HCT116 (cell line): Measurements from ENCODE around the gene FABP2. TPM values are rescaled to one million over a fixed set of nuclear protein-coding genes. Genes with fewer than 3 reads are reported as not detected.

ENCODE experiments used
- ATAC-seq: fragments of 200-7000 bp; cut with Tn5 transposase; 2 replicates; pipeline ENCODE4 v1.9.1; 2020; ENCODE audit warnings: mild to moderate bottlenecking, moderate library complexity
- BruUV-seq: library from RNA; stranded (reverse); fragments of 400-500 nt; replicated peaks from 2 replicates; lab custom pipeline; 2021; lab: Mats Ljungman, UMichigan
- CTCF ChIA-PET: fragments of 300-600 bp; sonication (Branson Sonifier 250); formaldehyde crosslinking; loops from one replicate; lab custom pipeline; 2021; ENCODE audit warnings: antibody characterized with exemption; lab: Charles Lee
- POLR2A ChIA-PET: fragments of 300-600, 350-600 bp; sonication (Branson Sonifier 250); formaldehyde crosslinking; loops from one replicate; lab custom pipeline; 2021; ENCODE audit warnings: antibody characterized with exemption; lab: Charles Lee
- RAD21 ChIA-PET, 2 experiments: fragments of 300-600 bp; sonication (Branson Sonifier 250); formaldehyde crosslinking; loops; one replicate each; lab custom pipeline; 2023; ENCODE audit warnings: low total read pairs in 2 of 2; ENCODE audit not compliant: uncharacterized antibody in 2 of 2, unreplicated experiment in 2 of 2, low non-redundant PET in 1 of 2; lab: Charles Lee
- DNase-seq: peaks from one replicate; pipeline ENCODE4 v3.0.0-alpha.2; 2010; ENCODE audit warnings: low read depth, low spot score
- H2AFZ ChIP-seq: fragments of 200-600 bp; shearing (Covaris generic), sonication (generic); 2 replicates; pipeline ENCODE4 v1.6.1; 2017; ENCODE audit warnings: low read depth, mixed run types, mixed read lengths, antibody characterized with exemption, low read length; ENCODE audit not compliant: poor library complexity, severe bottlenecking
- H3K27ac ChIP-seq: 2 replicates; pipeline ENCODE4 v1.5.1; 2012; ENCODE audit warnings: low read depth, low read length
- H3K27me3 ChIP-seq: fragments of 200-600 bp; sonication (generic); 2 replicates; pipeline ENCODE4 v1.6.1; 2016; ENCODE audit warnings: mixed run types, low read length, mixed read lengths; ENCODE audit not compliant: insufficient read depth
- H3K36me3 ChIP-seq, 2 experiments: fragments of 200-500 bp in 1 of 2; fragments of 200-600 bp in 1 of 2; sonication (Bioruptor generic) in 1 of 2; sonication (generic) in 1 of 2; 2 replicates each; pipeline versions ENCODE4 v1.5.1 to v1.6.1; 2014 to 2016; ENCODE audit warnings: low read length in 2 of 2, inconsistent platforms in 1 of 2, mixed read lengths in 1 of 2, mixed run types in 1 of 2; ENCODE audit not compliant: insufficient read depth in 2 of 2, control insufficient read depth in 1 of 2
- H3K4me1 ChIP-seq, 2 experiments: fragments of 200-600 bp in 1 of 2; sonication (generic) in 1 of 2; 2 replicates each; pipeline versions ENCODE4 v1.5.1 to v1.6.1; 2012 to 2017; ENCODE audit warnings: low read length in 2 of 2, inconsistent platforms in 1 of 2, mild to moderate bottlenecking in 1 of 2, mixed read lengths in 1 of 2, mixed run types in 1 of 2, moderate library complexity in 1 of 2; ENCODE audit not compliant: insufficient read depth in 2 of 2, control insufficient read depth in 1 of 2
- H3K4me2 ChIP-seq: fragments of 200-600 bp; sonication (generic); 2 replicates; pipeline ENCODE4 v1.6.1; 2017; ENCODE audit warnings: mixed run types, low read length, mixed read lengths
- H3K4me3 ChIP-seq, 2 experiments: fragments of 200-600 bp in 1 of 2; sonication (generic) in 1 of 2; replicated peaks in 1 of 2; 2 replicates each; pipeline ENCODE4 v1.5.1; 2011 to 2016; ENCODE audit warnings: low read length in 2 of 2, control low read depth in 1 of 2, low read depth in 1 of 2, mild to moderate bottlenecking in 1 of 2, mixed read lengths in 1 of 2, mixed run types in 1 of 2
- H3K79me2 ChIP-seq: fragments of 200-600 bp; sonication (generic); 2 replicates; pipeline ENCODE4 v1.6.1; 2017; ENCODE audit warnings: mild to moderate bottlenecking, mixed run types, low read length, moderate library complexity, mixed read lengths; ENCODE audit not compliant: insufficient read depth
- H3K9ac ChIP-seq: fragments of 200-600 bp; sonication (generic); 2 replicates; pipeline ENCODE4 v1.6.1; 2016; ENCODE audit warnings: low read length, mixed read lengths
- H3K9me2 ChIP-seq: fragments of 200-600 bp; sonication (generic), shearing (Covaris generic); 2 replicates; pipeline ENCODE4 v1.6.1; 2017; ENCODE audit warnings: mixed run types, mild to moderate bottlenecking, moderate library complexity; ENCODE audit not compliant: insufficient read depth
- H3K9me3 ChIP-seq, 2 experiments: fragments of 200-500 bp in 1 of 2; fragments of 200-600 bp in 1 of 2; sonication (Bioruptor generic) in 1 of 2; sonication (generic) in 1 of 2; 2 replicates each; pipeline ENCODE4 v1.6.1; 2014 to 2017; ENCODE audit warnings: low read length in 2 of 2, mixed read lengths in 2 of 2, inconsistent platforms in 1 of 2, low read depth in 1 of 2, mild to moderate bottlenecking in 1 of 2, mixed run types in 1 of 2, moderate library complexity in 1 of 2; ENCODE audit not compliant: control insufficient read depth in 1 of 2, insufficient read depth in 1 of 2
- H4K20me1 ChIP-seq: fragments of 200-600 bp; sonication (generic), shearing (Covaris generic); 2 replicates; pipeline ENCODE4 v1.6.1; 2017; ENCODE audit warnings: mixed run types, mild to moderate bottlenecking, moderate library complexity; ENCODE audit not compliant: insufficient read depth
- CTCF ChIP-seq, 3 experiments: fragments of 200-600 bp in 1 of 3; sonication (generic) in 1 of 3; IDR thresholded peaks in 2 of 3; conservative IDR thresholded peaks in 1 of 3; 2 replicates each; pipeline ENCODE4 v1.5.1; 2012 to 2017; ENCODE audit warnings: low read depth in 2 of 3, low read length in 2 of 3, antibody characterized with exemption in 1 of 3, borderline replicate concordance in 1 of 3, control low read depth in 1 of 3, mild to moderate bottlenecking in 1 of 3, mixed read lengths in 1 of 3, mixed run types in 1 of 3, moderate library complexity in 1 of 3; ENCODE audit not compliant: insufficient read depth in 1 of 3
- EGR1 ChIP-seq: IDR thresholded peaks from 2 replicates; pipeline ENCODE4 v1.6.1; 2012; ENCODE audit warnings: low read depth
- intact Hi-C: fragments of 100-400 bp; cut with micrococcal nuclease; formaldehyde crosslinking; loops from 2 replicates; pipeline ENCODE4 v1.10.0; 2022
- total RNA-seq: library from RNA; stranded (reverse); gene quantifications from one replicate; pipeline ENCODE4 v1.2.1, GENCODE V29; 2021; ENCODE audit not compliant: unreplicated experiment

Gene FABP2
- total RNA-seq, 1 experiment from 2014 or later = not detected

GRCh38 chr4:119299260-119299671 lies 22.7 kb downstream of the FABP2 start:
- TF ChIP-seq CTCF (IDR thresholded peaks at IDR 0.05 in 2 of 3, conservative IDR thresholded peaks at IDR 0.05 in 1 of 3; ENCODE audit: borderline replicate concordance in 1 of 3, insufficient read depth in 1 of 3, low read depth in 2 of 3, low read length in 2 of 3) = no peak
- Histone ChIP-seq H3K9me3 (no peaks in the 10 kb centered on the region), H3K79me2 (peaks cover 26% of the 10 kb centered on the region), H3K4me2 (peak overlapping the region; percentile 86), H3K9me2 (no peaks in the 10 kb centered on the region), H3K4me3 (peak overlapping the region; percentile 91 to 94), H2AFZ (no peak overlapping the region), H3K36me3 (peaks cover 8 to 11% of the 10 kb centered on the region in 2 experiments; a peak in 2 of 4 replicates), H3K27ac (peak overlapping the region; percentile 73; the same call in 1 of the 2 replicates), H4K20me1 (no peaks in the 10 kb centered on the region), H3K9ac (peak overlapping the region; percentile 84), H3K27me3 (no peaks in the 10 kb centered on the region), H3K4me1 (peaks cover 3 to 20% of the 10 kb centered on the region in 2 experiments; a peak in 3 of 4 replicates)
- ChIA-PET POLR2A (interaction anchor here (1.4 kb wide), 1 partner anchor 259 kb away, joined by 3 read pairs; no protein-coding TSS in a partner anchor), CTCF (interaction anchor here (2.0 kb wide), 1 partner anchor 194 kb away, joined by 6 read pairs; no protein-coding TSS in a partner anchor), RAD21 (no interaction called here)
- DNase-seq (no peak), ATAC-seq (no peak)
- no TSS peak for BruUV-seq
- intact Hi-C loops = no loop called here

GRCh38 chr4:119297795-119298194 lies 24.1 kb downstream of the FABP2 start:
- Histone ChIP-seq H3K27me3 (no peaks in the 10 kb centered on the region), H3K9me3 (no peaks in the 10 kb centered on the region), H4K20me1 (no peaks in the 10 kb centered on the region), H3K36me3 (peaks cover 8 to 11% of the 10 kb centered on the region in 2 experiments; a peak in 2 of 4 replicates), H3K27ac (no peak overlapping the region), H3K4me3 (no peak overlapping the region), H3K4me1 (peaks cover 3 to 20% of the 10 kb centered on the region in 2 experiments; a peak in 3 of 4 replicates), H3K9ac (no peak overlapping the region), H2AFZ (no peak overlapping the region), H3K79me2 (peaks cover 26% of the 10 kb centered on the region), H3K9me2 (no peaks in the 10 kb centered on the region), H3K4me2 (no peak overlapping the region)
- ChIA-PET RAD21 (no interaction called here), POLR2A (no interaction called here), CTCF (interaction anchor here (1.4 kb wide), 1 partner anchor 10 kb away, joined by 3 read pairs; no protein-coding TSS in a partner anchor)
- DNase-seq (no peak), ATAC-seq (no peak)
- no peak for TF ChIP-seq EGR1
- no TSS peak for BruUV-seq
- intact Hi-C loops = no loop called here
